ENCODE results near the gene KCNT2. TPM values are rescaled to one million over a fixed set of nuclear protein-coding genes. Genes with fewer than 3 reads are reported as not detected.

KCNT2 gene
- total and polyA plus RNA-seq, 2 experiments from 2014 or later = 0.14 to 0.32 TPM

DNA sequence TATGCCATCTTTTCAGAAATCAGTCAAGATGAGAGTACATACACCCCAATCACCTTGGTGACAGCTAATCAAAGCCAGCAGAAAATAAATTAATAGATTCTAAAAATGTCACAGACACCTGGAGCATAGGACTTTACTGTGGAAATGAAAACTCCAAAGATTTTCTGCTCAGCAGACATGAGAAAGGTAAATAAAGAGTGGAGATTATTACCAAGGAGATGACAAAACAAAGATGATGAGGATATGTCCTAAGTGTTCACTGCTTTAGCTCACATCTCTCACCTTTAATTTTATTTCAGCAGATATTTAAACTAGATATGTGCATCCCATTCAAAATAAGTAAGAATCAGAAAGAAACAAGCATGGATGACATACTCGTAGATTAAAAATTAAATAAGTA is 14.8 kb upstream of the KCNT2 start:
- H3F3A ChIP-seq (ENCODE audit: insufficient read depth) = no peaks in the 10 kb centered on the region
- H3K36me3 ChIP-seq (ENCODE audit: low read depth) = no peaks in the 10 kb centered on the region
- no peak overlapping the region for H3K4me3 ChIP-seq
- WGBS, 2 experiments (ENCODE audit: low coverage in 1 of 2, low lambda C conversion rate in 2 of 2, missing lambda C conversion rate in 2 of 2) = 73 to 78% methylated on average over 1 of the region's 1 CpG
- H3K9me2 ChIP-seq (ENCODE audit: insufficient read depth) = no peaks in the 10 kb centered on the region; the same call in 1 of the 2 replicates
- H3K9ac ChIP-seq = no peak overlapping the region
- no peaks in the 10 kb centered on the region for H3K27me3 ChIP-seq (replicated peaks; ENCODE audit: insufficient read depth)
- H3K79me2 ChIP-seq (ENCODE audit: insufficient read depth) = no peaks in the 10 kb centered on the region
- in situ Hi-C loops (cut with MboI) = no loop called here
- no peak for DNase-seq
- H2AFZ ChIP-seq = no peak overlapping the region
- H3K27ac ChIP-seq = no peak overlapping the region
- H3K4me1 ChIP-seq (ENCODE audit: insufficient read depth) = no peaks in the 10 kb centered on the region
- no peak overlapping the region for H3K4me2 ChIP-seq (ENCODE audit: unreplicated experiment)
- H4K20me1 ChIP-seq (ENCODE audit: insufficient read depth) = no peaks in the 10 kb centered on the region
- TF ChIP-seq EZH2 (IDR thresholded peaks at IDR 0.05; ENCODE audit: insufficient read depth, poor library complexity, severe bottlenecking) (no peak), EZH2phosphoT487 (IDR thresholded peaks at IDR 0.05; ENCODE audit: insufficient read depth, low read depth) (no peak)
- no peaks in the 10 kb centered on the region for H3K9me3 ChIP-seq (ENCODE audit: low read depth)

DNA sequence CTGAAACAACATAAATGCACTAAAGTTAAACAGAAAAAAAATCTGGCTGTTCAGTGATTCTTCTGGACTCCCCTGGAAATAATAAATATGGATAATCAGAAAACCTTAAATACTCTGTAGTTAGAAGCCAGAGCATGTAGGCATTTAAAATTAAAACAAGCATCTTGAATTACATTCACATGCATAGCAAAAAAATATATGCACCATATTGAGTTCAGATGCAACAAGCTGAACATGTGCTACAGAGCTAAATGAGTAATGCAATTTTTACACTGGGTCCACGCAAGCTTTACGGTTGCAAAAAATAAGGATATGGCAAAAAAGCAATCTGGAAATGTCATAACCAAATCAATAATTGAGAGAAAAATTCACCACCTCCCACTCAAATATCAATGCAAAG is 11.5 kb upstream of the KCNT2 start:
- H3K36me3 ChIP-seq (ENCODE audit: low read depth) = no peaks in the 10 kb centered on the region
- no peaks in the 10 kb centered on the region; the same call in 1 of the 2 replicates for H3K9me2 ChIP-seq (ENCODE audit: insufficient read depth)
- TF ChIP-seq EZH2phosphoT487 (IDR thresholded peaks at IDR 0.05; ENCODE audit: insufficient read depth, low read depth) = no peak
- TF ChIP-seq EZH2 (IDR thresholded peaks at IDR 0.05; ENCODE audit: insufficient read depth, poor library complexity, severe bottlenecking) = no peak
- no peaks in the 10 kb centered on the region for H3K27me3 ChIP-seq (replicated peaks; ENCODE audit: insufficient read depth)
- H3K79me2 ChIP-seq (ENCODE audit: insufficient read depth) = no peaks in the 10 kb centered on the region
- no peak overlapping the region for H3K4me3 ChIP-seq
- H4K20me1 ChIP-seq (ENCODE audit: insufficient read depth) = no peaks in the 10 kb centered on the region
- H3K4me2 ChIP-seq (ENCODE audit: unreplicated experiment) = no peak overlapping the region
- no peaks in the 10 kb centered on the region for H3F3A ChIP-seq (ENCODE audit: insufficient read depth)
- 97 to 98% methylated on average over 2 of the region's 2 CpGs for WGBS, 2 experiments (ENCODE audit: low coverage in 1 of 2, low lambda C conversion rate in 2 of 2, missing lambda C conversion rate in 2 of 2)
- no peaks in the 10 kb centered on the region for H3K4me1 ChIP-seq (ENCODE audit: insufficient read depth)
- no peak overlapping the region for H3K27ac ChIP-seq
- in situ Hi-C loops (cut with MboI) = no loop called here
- H2AFZ ChIP-seq = no peak overlapping the region
- DNase-seq = no peak
- no peaks in the 10 kb centered on the region for H3K9me3 ChIP-seq (ENCODE audit: low read depth)
- H3K9ac ChIP-seq = no peak overlapping the region

DNA sequence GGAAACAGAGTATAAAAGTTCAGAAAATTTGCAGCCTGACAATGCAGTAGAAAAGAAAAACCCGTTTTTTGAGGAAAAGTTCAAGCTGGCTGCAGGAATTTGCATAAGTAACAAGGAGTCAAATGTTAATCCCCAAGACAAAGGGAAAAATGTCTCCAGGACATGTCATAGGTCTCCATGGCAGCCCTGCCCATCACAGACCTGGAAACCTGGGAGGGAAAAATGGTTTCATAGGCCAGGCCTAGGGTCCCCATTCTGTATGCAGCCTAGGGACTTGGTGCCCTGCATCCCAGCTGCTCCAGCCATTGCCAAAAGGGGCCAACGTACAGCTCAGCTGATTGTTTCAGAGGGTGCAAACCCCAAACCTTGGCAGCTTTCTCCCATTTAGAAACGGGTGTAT is 3.6 kb upstream of the KCNT2 start:
- Histone ChIP-seq H3K36me3 (ENCODE audit: low read depth) (no peaks in the 10 kb centered on the region), H3K4me3 (no peak overlapping the region), H3K27me3 (replicated peaks; ENCODE audit: insufficient read depth) (peaks cover 6% of the 10 kb centered on the region; the same call in 1 of the 2 replicates), H3K4me2 (ENCODE audit: unreplicated experiment) (no peak overlapping the region), H3K79me2 (ENCODE audit: insufficient read depth) (no peaks in the 10 kb centered on the region), H3K27ac (no peak overlapping the region), H3F3A (ENCODE audit: insufficient read depth) (peaks cover 3% of the 10 kb centered on the region; the same call in 1 of the 2 replicates), H3K9ac (no peak overlapping the region), H2AFZ (no peak overlapping the region), H4K20me1 (ENCODE audit: insufficient read depth) (no peaks in the 10 kb centered on the region), H3K4me1 (ENCODE audit: insufficient read depth) (peaks cover 5% of the 10 kb centered on the region), H3K9me3 (ENCODE audit: low read depth) (no peaks in the 10 kb centered on the region), H3K9me2 (ENCODE audit: insufficient read depth) (no peaks in the 10 kb centered on the region)
- in situ Hi-C loops (cut with MboI) = no loop called here
- TF ChIP-seq EZH2 (IDR thresholded peaks at IDR 0.05; ENCODE audit: insufficient read depth, poor library complexity, severe bottlenecking) (no peak), EZH2phosphoT487 (IDR thresholded peaks at IDR 0.05; ENCODE audit: insufficient read depth, low read depth) (no peak)
- no peak for DNase-seq
- 75 to 83% methylated on average over 3 of the region's 3 CpGs for WGBS, 2 experiments (ENCODE audit: low coverage in 1 of 2, low lambda C conversion rate in 2 of 2, missing lambda C conversion rate in 2 of 2)

DNA sequence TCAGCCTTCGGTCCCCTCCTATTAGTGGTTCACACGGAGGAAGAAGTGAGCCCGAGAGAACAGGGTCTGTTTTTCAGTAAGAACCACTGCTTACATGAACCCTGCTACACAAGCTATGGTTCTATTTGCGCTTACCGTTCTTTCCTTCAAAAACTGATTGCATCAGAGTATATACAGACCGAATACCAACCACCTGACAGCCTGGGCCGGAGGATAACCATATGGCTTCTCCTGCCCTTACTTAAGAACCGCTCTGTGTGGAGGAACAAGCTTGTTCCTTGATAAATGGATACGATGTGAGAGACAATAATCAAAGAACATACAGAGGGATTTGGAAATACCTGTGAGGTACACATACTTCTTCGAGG is 1.1 kb upstream of the KCNT2 start:
- no peaks in the 10 kb centered on the region for H3K9me2 ChIP-seq (ENCODE audit: insufficient read depth)
- DNase-seq = no peak
- H3K4me2 ChIP-seq (ENCODE audit: unreplicated experiment) = peak overlapping the region; percentile 85
- in situ Hi-C loops (cut with MboI) = no loop called here
- H3F3A ChIP-seq (ENCODE audit: insufficient read depth) = peaks cover 3% of the 10 kb centered on the region; the same call in 1 of the 2 replicates
- H3K9me3 ChIP-seq (ENCODE audit: low read depth) = no peaks in the 10 kb centered on the region
- no peak overlapping the region for H3K9ac ChIP-seq
- no peaks in the 10 kb centered on the region for H3K36me3 ChIP-seq (ENCODE audit: low read depth)
- no peaks in the 10 kb centered on the region for H3K79me2 ChIP-seq (ENCODE audit: insufficient read depth)
- H4K20me1 ChIP-seq (ENCODE audit: insufficient read depth) = no peaks in the 10 kb centered on the region
- H3K27ac ChIP-seq = no peak overlapping the region
- H3K4me3 ChIP-seq = peak overlapping the region; percentile 77
- peaks cover 5% of the 10 kb centered on the region for H3K4me1 ChIP-seq (ENCODE audit: insufficient read depth)
- no peak for TF ChIP-seq EZH2 (IDR thresholded peaks at IDR 0.05; ENCODE audit: insufficient read depth, poor library complexity, severe bottlenecking)
- peak overlapping the region; percentile 90 for H2AFZ ChIP-seq
- H3K27me3 ChIP-seq (replicated peaks; ENCODE audit: insufficient read depth) = peaks cover 6% of the 10 kb centered on the region; the same call in 1 of the 2 replicates
- WGBS, 2 experiments (ENCODE audit: low coverage in 1 of 2, low lambda C conversion rate in 2 of 2, missing lambda C conversion rate in 2 of 2) = 55 to 56% methylated on average over 10 of the region's 10 CpGs

DNA sequence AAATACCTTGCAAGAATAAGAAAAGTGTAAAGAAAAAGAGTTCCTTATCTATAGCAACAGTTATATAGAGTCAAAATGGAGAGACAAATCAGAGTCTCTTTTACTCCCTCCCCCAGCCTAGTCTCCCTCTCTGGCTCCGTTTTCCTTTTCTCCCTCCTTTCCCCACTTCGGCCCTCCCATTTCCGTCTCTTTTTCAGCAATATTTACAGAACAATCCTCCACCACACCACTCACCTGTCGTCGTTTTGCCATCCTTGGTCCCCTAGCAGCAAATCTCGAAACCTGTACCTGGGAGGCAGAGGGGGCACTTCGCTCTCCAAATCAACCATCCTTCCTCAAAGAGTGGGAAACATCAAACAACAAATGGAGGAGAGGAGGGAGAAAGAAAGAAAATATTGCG is 259 bp downstream of the KCNT2 start:
- Histone ChIP-seq H2AFZ (peak overlapping the region; percentile 90), H3K27me3 (replicated peaks; ENCODE audit: insufficient read depth) (peaks cover 1% of the 10 kb centered on the region; the same call in 1 of the 2 replicates), H3K27ac (no peak overlapping the region), H3K9me2 (ENCODE audit: insufficient read depth) (no peaks in the 10 kb centered on the region), H3K9me3 (ENCODE audit: low read depth) (no peaks in the 10 kb centered on the region), H3K9ac (peak overlapping the region; percentile 57), H3K4me1 (ENCODE audit: insufficient read depth) (peaks cover 5% of the 10 kb centered on the region), H3K36me3 (ENCODE audit: low read depth) (no peaks in the 10 kb centered on the region), H4K20me1 (ENCODE audit: insufficient read depth) (no peaks in the 10 kb centered on the region), H3K4me2 (ENCODE audit: unreplicated experiment) (peak overlapping the region; percentile 85), H3K4me3 (peak overlapping the region; percentile 77), H3F3A (ENCODE audit: insufficient read depth) (peaks cover 3% of the 10 kb centered on the region; the same call in 1 of the 2 replicates), H3K79me2 (ENCODE audit: insufficient read depth) (no peaks in the 10 kb centered on the region)
- no peak for TF ChIP-seq EZH2phosphoT487 (IDR thresholded peaks at IDR 0.05; ENCODE audit: insufficient read depth, low read depth)
- TF ChIP-seq EZH2 (IDR thresholded peaks at IDR 0.05; ENCODE audit: insufficient read depth, poor library complexity, severe bottlenecking) = no peak
- in situ Hi-C loops (cut with MboI) = no loop called here
- peak; percentile 23 for DNase-seq
- WGBS, 2 experiments (ENCODE audit: low coverage in 1 of 2, low lambda C conversion rate in 2 of 2, missing lambda C conversion rate in 2 of 2) = 0 to 1% methylated on average over 7 to 8 of the region's 8 CpGs
